Measurements from ENCODE around the gene TUBA1B. TPM values are rescaled to one million over a fixed set of nuclear protein-coding genes. Genes with fewer than 3 reads are reported as not detected.

The TUBA1B gene
- total and polyA plus RNA-seq, 11 donors, result 189 to 1,651 (median 464) TPM

GRCh38 chr12:49105504-49106084 is 25.6 kb downstream of the TUBA1B start:
- peak in 4 of 5 donors; percentile 43 to 76 (median 55) for DNase-seq
- Histone ChIP-seq H3K4me1 (peaks cover 3 to 65% (median 58%) of the 10 kb centered on the region in 12 donors), H3K27ac (peak overlapping the region in 11 of 12 donors; percentile 34 to 73 (median 62)), H3K27me3 (no peaks in the 10 kb centered on the region), H3K36me3 (peaks cover 7 to 62% (median 51%) of the 10 kb centered on the region in 9 donors), H3K4me3 (no peak overlapping the region), H3K9me3 (no peaks in the 10 kb centered on the region)
- 53 to 65% (median 53%) methylated on average over 9 of the region's 9 CpGs for WGBS, 4 donors
- TF ChIP-seq CTCF (IDR thresholded peaks at IDR 0.05) (no peak), POLR2A (IDR thresholded peaks at IDR 0.05) (no peak)
- intact Hi-C loops (cut with DNase I), result no loop called here
- ATAC-seq, result peak in 3 of 4 donors; percentile 13 to 50 (median 33)

GRCh38 chr12:49104822-49105221 is 26.4 kb downstream of the TUBA1B start:
- Histone ChIP-seq H3K27me3 (no peaks in the 10 kb centered on the region), H3K36me3 (peaks cover 7 to 69% (median 59%) of the 10 kb centered on the region in 9 donors), H3K4me3 (no peak overlapping the region), H3K27ac (peak overlapping the region in 6 of 12 donors; percentile 24 to 73 (median 32)), H3K4me1 (peaks cover 3 to 64% (median 58%) of the 10 kb centered on the region in 12 donors), H3K9me3 (no peaks in the 10 kb centered on the region)
- TF ChIP-seq POLR2A (IDR thresholded peaks at IDR 0.05), result no peak
- no peak for TF ChIP-seq CTCF (IDR thresholded peaks at IDR 0.05)
- DNase-seq, result no peak
- WGBS, 4 donors, result 63 to 88% (median 71%) methylated on average over 3 of the region's 3 CpGs
- ATAC-seq, result no peak
- intact Hi-C loops (cut with DNase I), result loop anchor here in 1 of 10 donors (5.0 kb wide), 1 partner anchor 38 kb away; the partner anchor contains the start of gene RHEBL1

GRCh38 chr12:49100380-49100779 is 30.8 kb downstream of the TUBA1B start:
- H3K36me3 ChIP-seq, result peaks cover 7 to 97% (median 87%) of the 10 kb centered on the region in 9 donors
- DNase-seq (peak in 1 of 5 donors; percentile 17), ATAC-seq (no peak)
- WGBS, 4 donors, result 92 to 95% (median 93%) methylated on average over 6 of the region's 6 CpGs
- intact Hi-C loops (cut with DNase I), result loop anchor here in 1 of 10 donors (5.0 kb wide), 1 partner anchor 33 kb away; the partner anchor contains the start of gene RHEBL1
- H3K9me3 ChIP-seq, result no peaks in the 10 kb centered on the region
- no peak overlapping the region for H3K4me3 ChIP-seq
- H3K27me3 ChIP-seq, result no peaks in the 10 kb centered on the region
- H3K27ac ChIP-seq, result no peak overlapping the region
- peaks cover 0 to 20% (median 16%) of the 10 kb centered on the region in 12 donors for H3K4me1 ChIP-seq
- no peak for TF ChIP-seq CTCF (IDR thresholded peaks at IDR 0.05)

- intact Hi-C loops (cut with DNase I), result loop anchor here in 2 of 10 donors (5.0 kb wide), 1 partner anchor 36 kb away; the partner anchor contains the start of gene KMT2D (in 2 of the 2)
- no peak overlapping the region for H3K27ac ChIP-seq
- peaks cover 0 to 19% (median 14%) of the 10 kb centered on the region in 12 donors for H3K4me1 ChIP-seq
- peaks cover 0 to 14% (median 6%) of the 10 kb centered on the region in 9 donors for H3K27me3 ChIP-seq
- ATAC-seq (no peak), DNase-seq (no peak)
- WGBS, 4 donors, result 88 to 99% (median 96%) methylated on average over 2 of the region's 2 CpGs
- TF ChIP-seq CTCF (IDR thresholded peaks at IDR 0.05) (no peak), POLR2A (IDR thresholded peaks at IDR 0.05) (no peak)
- H3K4me3 ChIP-seq, result no peak overlapping the region
- H3K9me3 ChIP-seq, result no peaks in the 10 kb centered on the region
- peaks cover 7 to 81% (median 76%) of the 10 kb centered on the region in 9 donors for H3K36me3 ChIP-seq
Observed at GRCh38 chr12:49098703-49099102, 32.5 kb downstream of the TUBA1B start.
